GM12878 (cell line): ENCODE data around the gene DCAF17. TPM values are rescaled to one million over a fixed set of nuclear protein-coding genes. Genes with fewer than 3 reads are reported as not detected.

ENCODE experiments used
- ATAC-seq: fragments of 200-7000 bp; cut with Tn5 transposase; 3 replicates; pipeline ENCODE4 v1.9.1; 2020; ENCODE audit warnings: mild to moderate bottlenecking, moderate library complexity
- BruUV-seq: library from RNA; stranded (reverse); fragments of 400-500 nt; replicated peaks from 2 replicates; lab custom pipeline; 2021; lab: Mats Ljungman, UMichigan
- CTCF ChIA-PET: fragments of 300-600 bp; sonication (Branson Sonifier 250); formaldehyde crosslinking; extraction: SDS; loops from one replicate; lab custom pipeline; 2021; ENCODE audit warnings: inconsistent platforms; lab: Yijun Ruan, JAX
- POLR2A ChIA-PET: fragments of 350-600 bp; formaldehyde crosslinking; extraction: SDS; loops from one replicate; lab custom pipeline; 2021; ENCODE audit warnings: inconsistent platforms; lab: Charles Lee
- RAD21 ChIA-PET: fragments of 300-600 bp; sonication (Branson Sonifier 250); formaldehyde crosslinking; loops from one replicate; lab custom pipeline; 2023; ENCODE audit warnings: antibody characterized with exemption; ENCODE audit not compliant: unreplicated experiment; lab: Charles Lee
- SMC1A ChIA-PET: fragments of 300-600 bp; sonication (Branson Sonifier 250); formaldehyde crosslinking; loops from one replicate; lab custom pipeline; 2023; ENCODE audit not compliant: unreplicated experiment, uncharacterized antibody; lab: Charles Lee
- DNase-seq: peaks from one replicate; pipeline ENCODE4 v3.0.0-alpha.2; 2011; ENCODE audit warnings: low read depth, low spot score
- FAIRE-seq: peaks from 3 replicates; lab custom pipeline; 2011; peaks lifted over from hg19 to GRCh38; lab: Jason Lieb, UNC
- H2AFZ ChIP-seq: 2 replicates; pipeline ENCODE4 v1.6.0; 2011; ENCODE audit warnings: low read depth, low read length, control low read depth; ENCODE audit not compliant: control insufficient read depth
- H3K27ac ChIP-seq: 2 replicates; pipeline ENCODE4 v1.5.1; 2011; ENCODE audit warnings: control low read depth; ENCODE audit not compliant: control insufficient read depth, insufficient read depth
- H3K27me3 ChIP-seq, 2 experiments: replicated peaks in 1 of 2; 2 replicates each; pipeline versions ENCODE4 v1.6.0 to v1.6.1; 2011; ENCODE audit warnings: low read length in 1 of 2; ENCODE audit not compliant: control insufficient read depth in 2 of 2, insufficient read depth in 2 of 2
- H3K36me3 ChIP-seq, 2 experiments: 2 replicates each; pipeline ENCODE4 v1.5.1; 2011; ENCODE audit warnings: low read length in 1 of 2; ENCODE audit not compliant: control insufficient read depth in 2 of 2, insufficient read depth in 2 of 2
- H3K4me1 ChIP-seq: 2 replicates; pipeline ENCODE4 v1.6.1; 2011; ENCODE audit warnings: mild to moderate bottlenecking, low read length, moderate library complexity, mixed read lengths; ENCODE audit not compliant: control insufficient read depth, insufficient read depth
- H3K4me2 ChIP-seq: 2 replicates; pipeline ENCODE4 v1.6.0; 2011; ENCODE audit warnings: control low read depth; ENCODE audit not compliant: control insufficient read depth, insufficient read depth
- H3K4me3 ChIP-seq: fragments of 200-600 bp; sonication (generic); 2 replicates; pipeline ENCODE4 v1.5.1; 2016
- H3K79me2 ChIP-seq: 2 replicates; pipeline ENCODE4 v1.6.0; 2011; ENCODE audit warnings: low read length; ENCODE audit not compliant: control insufficient read depth, insufficient read depth
- H3K9ac ChIP-seq: 2 replicates; pipeline ENCODE4 v1.8.0; 2011; ENCODE audit warnings: low read length, control low read depth, mixed read lengths; ENCODE audit not compliant: control insufficient read depth, insufficient read depth
- H3K9me3 ChIP-seq: replicated peaks from 3 replicates; pipeline ENCODE4 v1.5.1; 2011; ENCODE audit warnings: mild to moderate bottlenecking, low read length; ENCODE audit not compliant: control insufficient read depth, insufficient read depth
- H4K20me1 ChIP-seq: 2 replicates; pipeline ENCODE4 v1.6.0; 2011; ENCODE audit not compliant: control insufficient read depth, insufficient read depth
- CHD4 ChIP-seq: fragments of 200-600 bp; sonication (generic); IDR thresholded peaks from 2 replicates; pipeline ENCODE4 v1.6.1; 2016; ENCODE audit warnings: mild to moderate bottlenecking
- NRF1 ChIP-seq: conservative IDR thresholded peaks from 2 replicates; pipeline ENCODE4 v1.6.1; 2011; ENCODE audit warnings: mild to moderate bottlenecking, low read depth, low read length, improper control_type of control experiment
- PML ChIP-seq: IDR thresholded peaks from 2 replicates; pipeline ENCODE4 v1.6.1; 2012; ENCODE audit warnings: low read length, inconsistent platforms
- WRNIP1 ChIP-seq: IDR thresholded peaks from 2 replicates; pipeline ENCODE4 v1.6.1; 2011; ENCODE audit warnings: low read depth, low read length, improper control_type of control experiment, borderline replicate concordance
- WGBS: methylation state at CpG from one replicate; pipeline ENCODE4 v1.1.6; 2016; ENCODE audit warnings: low lambda C conversion rate; ENCODE audit not compliant: insufficient replicate concordance, insufficient coverage; ENCODE audit errors: missing lambda C conversion rate; 5-methylcytosine and 5-hydroxymethylcytosine counted together
- in situ Hi-C: fragments of 300-500 bp; cut with MboI; formaldehyde crosslinking; loops from 9 replicates; pipeline ENCODE4 v1.14.3; 2018; ENCODE audit warnings: mixed read lengths
- intact Hi-C: fragments of 100-400 bp; cut with micrococcal nuclease; formaldehyde crosslinking; loops from one replicate; pipeline ENCODE4 v1.14.2; 2022; ENCODE audit not compliant: unreplicated experiment
- polyA plus RNA-seq, 11 experiments: library from polyadenylated mRNA; depleted of rRNA in 4 of 11; unstranded in 6 of 11; stranded (reverse) in 5 of 11; fragments of >200 nt; fragmentation: Nextera tagmentation in 4 of 11; fragmentation: Illumina TruSeq in 1 of 11; extraction: Ambion mirVana in 4 of 11; extraction: Trizol in 1 of 11; gene quantifications; 1 replicate in 1 of 11; 2 replicates in 10 of 11; pipeline versions ENCODE4 v1.2.1 to v1.2.3, GENCODE V29; 2011 to 2016; ENCODE audit warnings: inconsistent platforms in 2 of 11, missing spikeins in 2 of 11, low read depth in 1 of 11
- total RNA-seq, 4 experiments: library from RNA; depleted of rRNA in 3 of 4; stranded (reverse); fragments of >200 nt in 3 of 4; fragmentation: Illumina TruSeq in 1 of 4; extraction: Trizol in 1 of 4; gene quantifications; 2 replicates each; pipeline versions ENCODE4 v1.2.1 to v1.2.3, GENCODE V29; 2013 to 2021
- TF ChIP-seq, protein P1 (sequence below): fragments of 450-650 bp; IDR thresholded peaks from 2 replicates; pipeline ENCODE4 v1.6.1; 2017; ENCODE audit warnings: mild to moderate bottlenecking, moderate library complexity

DCAF17 gene
- total and polyA plus RNA-seq, 10 of the 15 experiments (the other 5 are each of a cell fraction or from before 2014, with no cell fraction given), result 5.2 to 32.9 (median 23.4) TPM

- BruUV-seq, result no TSS peak
- TF ChIP-seq CHD4, result no peak
- TF ChIP-seq, protein P1, sequence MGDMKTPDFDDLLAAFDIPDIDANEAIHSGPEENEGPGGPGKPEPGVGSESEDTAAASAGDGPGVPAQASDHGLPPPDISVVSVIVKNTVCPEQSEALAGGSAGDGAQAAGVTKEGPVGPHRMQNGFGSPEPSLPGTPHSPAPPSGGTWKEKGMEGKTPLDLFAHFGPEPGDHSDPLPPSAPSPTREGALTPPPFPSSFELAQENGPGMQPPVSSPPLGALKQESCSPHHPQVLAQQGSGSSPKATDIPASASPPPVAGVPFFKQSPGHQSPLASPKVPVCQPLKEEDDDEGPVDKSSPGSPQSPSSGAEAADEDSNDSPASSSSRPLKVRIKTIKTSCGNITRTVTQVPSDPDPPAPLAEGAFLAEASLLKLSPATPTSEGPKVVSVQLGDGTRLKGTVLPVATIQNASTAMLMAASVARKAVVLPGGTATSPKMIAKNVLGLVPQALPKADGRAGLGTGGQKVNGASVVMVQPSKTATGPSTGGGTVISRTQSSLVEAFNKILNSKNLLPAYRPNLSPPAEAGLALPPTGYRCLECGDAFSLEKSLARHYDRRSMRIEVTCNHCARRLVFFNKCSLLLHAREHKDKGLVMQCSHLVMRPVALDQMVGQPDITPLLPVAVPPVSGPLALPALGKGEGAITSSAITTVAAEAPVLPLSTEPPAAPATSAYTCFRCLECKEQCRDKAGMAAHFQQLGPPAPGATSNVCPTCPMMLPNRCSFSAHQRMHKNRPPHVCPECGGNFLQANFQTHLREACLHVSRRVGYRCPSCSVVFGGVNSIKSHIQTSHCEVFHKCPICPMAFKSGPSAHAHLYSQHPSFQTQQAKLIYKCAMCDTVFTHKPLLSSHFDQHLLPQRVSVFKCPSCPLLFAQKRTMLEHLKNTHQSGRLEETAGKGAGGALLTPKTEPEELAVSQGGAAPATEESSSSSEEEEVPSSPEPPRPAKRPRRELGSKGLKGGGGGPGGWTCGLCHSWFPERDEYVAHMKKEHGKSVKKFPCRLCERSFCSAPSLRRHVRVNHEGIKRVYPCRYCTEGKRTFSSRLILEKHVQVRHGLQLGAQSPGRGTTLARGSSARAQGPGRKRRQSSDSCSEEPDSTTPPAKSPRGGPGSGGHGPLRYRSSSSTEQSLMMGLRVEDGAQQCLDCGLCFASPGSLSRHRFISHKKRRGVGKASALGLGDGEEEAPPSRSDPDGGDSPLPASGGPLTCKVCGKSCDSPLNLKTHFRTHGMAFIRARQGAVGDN, result no peak
- no peak for TF ChIP-seq WRNIP1
- no peak for TF ChIP-seq NRF1
- TF ChIP-seq PML, result no peak
- RAD21 ChIA-PET, result no interaction called here
Observed at GRCh38 chr2:171460537-171460936, 26.5 kb downstream of the DCAF17 start.

More at GRCh38 chr2:171460537-171460936, 26.5 kb downstream of the DCAF17 start:
- Histone ChIP-seq H4K20me1 (no peaks in the 10 kb centered on the region), H3K4me1 (no peaks in the 10 kb centered on the region), H3K79me2 (no peaks in the 10 kb centered on the region; the same call in none of the 2 replicates), H3K9me3 (peaks cover 3% of the 10 kb centered on the region; the same call in 2 of the 3 replicates), H3K27ac (no peak overlapping the region), H3K27me3 (no peaks in the 10 kb centered on the region), H3K4me3 (no peak overlapping the region), H3K9ac (no peak overlapping the region), H2AFZ (no peak overlapping the region), H3K4me2 (no peak overlapping the region), H3K36me3 (peaks cover 3 to 23% of the 10 kb centered on the region in 2 experiments)
- WGBS, result 100% methylated on average over 1 of the region's 1 CpG
- no peak for ATAC-seq
- POLR2A ChIA-PET, result no interaction called here
- no peak for DNase-seq
- no peak for FAIRE-seq
- SMC1A ChIA-PET, result interaction anchor here (0.9 to 1.0 kb wide), 2 partner anchors 11 to 70 kb away, joined by 3 to 4 read pairs; no protein-coding TSS in a partner anchor
- CTCF ChIA-PET, result no interaction called here
- in situ Hi-C loops, result no loop called here
- intact Hi-C loops, result no loop called here
